K562 (cell line): Measurements from ENCODE around the gene PIM3.

ENCODE experiments used
- BRCA1 ChIP-seq, 2 experiments: fragments of 450-650 bp in 1 of 2; sonication (generic) in 1 of 2; formaldehyde crosslinking in 1 of 2; IDR thresholded peaks; 2 replicates each; pipeline versions ENCODE4 v1.5.0 to v1.6.1; 2017 to 2020; ENCODE audit warnings: mild to moderate bottlenecking in 1 of 2, missing genetic modification reagents in 1 of 2
- FOXJ3 ChIP-seq: sonication (generic); formaldehyde crosslinking; IDR thresholded peaks from 2 replicates; pipeline ENCODE4 v1.4.0; 2020; ENCODE audit warnings: mild to moderate bottlenecking, missing genetic modification reagents
- FOXK1 ChIP-seq: sonication (generic); formaldehyde crosslinking; IDR thresholded peaks from 2 replicates; pipeline ENCODE4 v1.8.0; 2022; ENCODE audit warnings: missing genetic modification reagents, mild to moderate bottlenecking, borderline replicate concordance
- GABPB1 ChIP-seq: sonication (generic); formaldehyde crosslinking; IDR thresholded peaks from 2 replicates; pipeline ENCODE4 v1.8.0; 2022; ENCODE audit warnings: mild to moderate bottlenecking, missing genetic modification reagents
- MCM3 ChIP-seq: fragments of 450-650 bp; IDR thresholded peaks from 2 replicates; pipeline ENCODE4 v1.6.1; 2016
- MEF2A ChIP-seq: IDR thresholded peaks from 2 replicates; pipeline ENCODE4 v1.6.1; 2011; ENCODE audit warnings: low read depth, mild to moderate bottlenecking, low read length, moderate library complexity; ENCODE audit not compliant: control insufficient read depth
- MXI1 ChIP-seq: IDR thresholded peaks from 2 replicates; pipeline ENCODE4 v1.6.1; 2011; ENCODE audit warnings: low read depth, mild to moderate bottlenecking, improper control_type of control experiment, low read length
- NR2C2 ChIP-seq, 2 experiments: fragments of 200-800 bp in 1 of 2; sonication (Bioruptor generic) in 1 of 2; sonication (generic) in 1 of 2; formaldehyde crosslinking in 1 of 2; IDR thresholded peaks; 2 replicates each; pipeline versions ENCODE4 v1.6.1 to v1.8.0; 2016 to 2022; ENCODE audit warnings: mild to moderate bottlenecking in 1 of 2, missing compliant biosample characterization in 1 of 2, missing genetic modification characterization in 1 of 2, missing genetic modification reagents in 1 of 2
- RFX1 ChIP-seq: fragments of 450-650 bp; IDR thresholded peaks from 2 replicates; pipeline ENCODE4 v1.6.1; 2016; ENCODE audit warnings: mild to moderate bottlenecking, moderate library complexity
- RNF2 ChIP-seq: sonication (generic); IDR thresholded peaks from 2 replicates; pipeline ENCODE4 v1.6.1; 2016
- SMAD3 ChIP-seq: fragments of 450-650 bp; formaldehyde crosslinking; conservative IDR thresholded peaks from 2 replicates; pipeline ENCODE4 v1.4.0; 2020; ENCODE audit warnings: mild to moderate bottlenecking
- SMARCB1 ChIP-seq: IDR thresholded peaks from 2 replicates; pipeline ENCODE4 v1.6.1; 2011; ENCODE audit warnings: improper control_type of control experiment, low read depth; ENCODE audit not compliant: insufficient read length
- ZNF551 ChIP-seq: fragments of 250-450 bp; sonication (Bioruptor Pico); IDR thresholded peaks from 2 replicates; pipeline ENCODE4 v1.5.0; 2021; ENCODE audit warnings: mild to moderate bottlenecking, moderate library complexity

GRCh38 chr22:49997251-49997599 lies 36.7 kb downstream of the PIM3 start:
- TF ChIP-seq BRCA1 (IDR thresholded peaks at IDR 0.05) (no peak), BRCA1 (CRISPR knock-in tag; IDR thresholded peaks at IDR 0.05) (no peak), FOXK1 (no peak), NR2C2 (CRISPR knock-in tag; IDR thresholded peaks at IDR 0.05) (no peak), NR2C2 (tag; IDR thresholded peaks at IDR 0.05) (no peak), RNF2 (no peak), ZNF551 (CRISPR knock-in tag) (no peak), MCM3 (no peak), RFX1 (no peak), SMAD3 (no peak), MXI1 (no peak), SMARCB1 (no peak), GABPB1 (CRISPR knock-in tag) (no peak), FOXJ3 (CRISPR knock-in tag) (no peak), MEF2A (no peak)
